Measurements from ENCODE around the gene KCNQ2. TPM values are rescaled to one million over a fixed set of nuclear protein-coding genes. Genes with fewer than 3 reads are reported as not detected.

KCNQ2 gene
- total RNA-seq, 4 donors from 2014 or later = not detected

- TF ChIP-seq CTCF (IDR thresholded peaks at IDR 0.05) = no peak
- no peak for DNase-seq (ENCODE audit: low spot score)
- ATAC-seq (ENCODE audit: low FRiP score) = no peak
Measured at GRCh38 chr20:63366390-63367365, 105.8 kb downstream of the KCNQ2 start.

- no peak for ATAC-seq (ENCODE audit: low FRiP score)
- no peak for TF ChIP-seq CTCF (IDR thresholded peaks at IDR 0.05)
- no peak for DNase-seq (ENCODE audit: low spot score)
Measured at GRCh38 chr20:63365601-63366389, 106.7 kb downstream of the KCNQ2 start.

GRCh38 chr20:63364801-63365585, 107.5 kb downstream of the KCNQ2 start:
- DNase-seq (ENCODE audit: low spot score) (no peak), ATAC-seq (ENCODE audit: low FRiP score) (no peak)
- TF ChIP-seq CTCF (IDR thresholded peaks at IDR 0.05) = no peak

- no peak for ATAC-seq (ENCODE audit: low FRiP score)
- no peak for TF ChIP-seq CTCF (IDR thresholded peaks at IDR 0.05)
- DNase-seq (ENCODE audit: low spot score) = no peak
Measured at GRCh38 chr20:63363981-63364561, 108.4 kb downstream of the KCNQ2 start.

GRCh38 chr20:63363013-63363957, 109.2 kb downstream of the KCNQ2 start:
- DNase-seq (ENCODE audit: low spot score) (no peak), ATAC-seq (ENCODE audit: low FRiP score) (no peak)
- no peak for TF ChIP-seq CTCF (IDR thresholded peaks at IDR 0.05)
